GM18858 (cell line): ENCODE measurements around the gene CELSR3.

ENCODE experiments used
- ATAC-seq: cut with Tn5 transposase; IDR thresholded peaks from one replicate; pipeline ENCODE4 v1.9.1; 2021; ENCODE audit not compliant: unreplicated experiment

Gene CELSR3

GRCh38 chr3:48662753-48663488 lies at the start of gene CELSR3:
Gene CELSR3 (minus strand): TSS chr3:48662886. CDS start chr3:48662634, 252 bp downstream.
- no peak for ATAC-seq

GRCh38 chr3:48711727-48712126 lies 49.0 kb upstream of the CELSR3 start:
- no peak for ATAC-seq

- ATAC-seq = no peak
Measured at GRCh38 chr3:48709051-48709461, 46.4 kb upstream of the CELSR3 start.

GRCh38 chr3:48708481-48708889 lies 45.8 kb upstream of the CELSR3 start:
- no peak for ATAC-seq

GRCh38 chr3:48707157-48707556 lies 44.5 kb upstream of the CELSR3 start:
- no peak for ATAC-seq

GRCh38 chr3:48702320-48702920 lies 39.7 kb upstream of the CELSR3 start:
- ATAC-seq = no peak

GRCh38 chr3:48700731-48701405 lies 38.2 kb upstream of the CELSR3 start:
- no peak for ATAC-seq

GRCh38 chr3:48698891-48699290 lies 36.2 kb upstream of the CELSR3 start:
- ATAC-seq = no peak

GRCh38 chr3:48697952-48698351 lies 35.3 kb upstream of the CELSR3 start:
- ATAC-seq = no peak

- no peak for ATAC-seq
Measured at GRCh38 chr3:48696601-48697000, 33.9 kb upstream of the CELSR3 start.

GRCh38 chr3:48696156-48696555 lies 33.5 kb upstream of the CELSR3 start:
- ATAC-seq = no peak

GRCh38 chr3:48695393-48695753 lies 32.7 kb upstream of the CELSR3 start:
- no peak for ATAC-seq

GRCh38 chr3:48694610-48695392 lies 32.1 kb upstream of the CELSR3 start:
- no peak for ATAC-seq

GRCh38 chr3:48693826-48694225 lies 31.1 kb upstream of the CELSR3 start:
- no peak for ATAC-seq

GRCh38 chr3:48692551-48692950 lies 29.9 kb upstream of the CELSR3 start:
- ATAC-seq = no peak

GRCh38 chr3:48690846-48691458 lies 28.3 kb upstream of the CELSR3 start:
- ATAC-seq = no peak

GRCh38 chr3:48689384-48689783 lies 26.7 kb upstream of the CELSR3 start:
- no peak for ATAC-seq

GRCh38 chr3:48688737-48689075 lies 26.0 kb upstream of the CELSR3 start:
- ATAC-seq = no peak

GRCh38 chr3:48688032-48688736 lies 25.5 kb upstream of the CELSR3 start:
- no peak for ATAC-seq

GRCh38 chr3:48687220-48687678 lies 24.6 kb upstream of the CELSR3 start:
- no peak for ATAC-seq
